A673 (cell line): ENCODE data around the gene CLCN7. TPM values are rescaled to one million over a fixed set of nuclear protein-coding genes. Genes with fewer than 3 reads are reported as not detected.

Experiments
- BruUV-seq: library from RNA; stranded (reverse); fragments of 400-500 nt; replicated peaks from 2 replicates; lab custom pipeline; 2021; lab: Mats Ljungman, UMichigan
- CTCF ChIA-PET: fragments of 300-600 bp; sonication (Branson Sonifier 250); formaldehyde crosslinking; loops from one replicate; lab custom pipeline; 2022; ENCODE audit warnings: antibody characterized with exemption; lab: Charles Lee
- POLR2A ChIA-PET: fragments of 300-600 bp; sonication (Branson Sonifier 250); formaldehyde crosslinking; loops from one replicate; lab custom pipeline; 2022; ENCODE audit warnings: antibody characterized with exemption; ENCODE audit not compliant: low non-redundant PET; lab: Charles Lee
- DNase-seq: peaks from one replicate; pipeline ENCODE4 v3.0.0-alpha.2; 2015; ENCODE audit warnings: low spot score
- H3K27ac ChIP-seq: fragments of 200-600 bp; sonication (generic); 2 replicates; pipeline ENCODE4 v1.5.1; 2016; ENCODE audit warnings: mixed run types, low read depth, mild to moderate bottlenecking, mixed read lengths, antibody characterized with exemption, low read length; ENCODE audit not compliant: poor library complexity, severe bottlenecking
- H3K27me3 ChIP-seq: fragments of 200-600 bp; sonication (generic); replicated peaks from 2 replicates; pipeline ENCODE4 v1.6.1; 2017; ENCODE audit warnings: mixed run types, low read depth, mild to moderate bottlenecking, mixed read lengths, antibody characterized with exemption, low read length; ENCODE audit not compliant: insufficient read depth, poor library complexity
- H3K36me3 ChIP-seq: fragments of 200-600 bp; sonication (generic); 2 replicates; pipeline ENCODE4 v1.6.1; 2016; ENCODE audit warnings: mixed run types, mild to moderate bottlenecking, mixed read lengths, antibody characterized with exemption, low read length; ENCODE audit not compliant: insufficient read depth, poor library complexity, severe bottlenecking
- H3K4me1 ChIP-seq: fragments of 200-600 bp; sonication (generic); 2 replicates; pipeline ENCODE4 v1.6.1; 2017; ENCODE audit warnings: mixed run types, mild to moderate bottlenecking, mixed read lengths, antibody characterized with exemption, low read length; ENCODE audit not compliant: insufficient read depth, poor library complexity, severe bottlenecking
- H3K4me3 ChIP-seq: fragments of 200-600 bp; sonication (generic); 2 replicates; pipeline ENCODE4 v1.5.1; 2016; ENCODE audit warnings: low read depth, mixed run types, mild to moderate bottlenecking, mixed read lengths, low read length; ENCODE audit not compliant: poor library complexity, severe bottlenecking
- H3K9me3 ChIP-seq: fragments of 200-600 bp; sonication (generic); 2 replicates; pipeline ENCODE4 v1.6.1; 2016; ENCODE audit warnings: mixed run types, low read depth, mild to moderate bottlenecking, mixed read lengths, antibody characterized with exemption, low read length; ENCODE audit not compliant: poor library complexity, severe bottlenecking
- EZH2 ChIP-seq: fragments of 200-600 bp; sonication (generic); IDR thresholded peaks from 2 replicates; pipeline ENCODE4 v1.6.1; 2017; ENCODE audit warnings: borderline replicate concordance, low read depth, mild to moderate bottlenecking, mixed read lengths, antibody characterized with exemption, low read length; ENCODE audit not compliant: poor library complexity, severe bottlenecking
- intact Hi-C: fragments of 100-400 bp; cut with micrococcal nuclease; formaldehyde crosslinking; loops from one replicate; pipeline ENCODE4 v1.10.0; 2022; ENCODE audit not compliant: unreplicated experiment
- total RNA-seq: library from RNA; stranded (reverse); gene quantifications from 2 replicates; pipeline ENCODE4 v1.2.3, GENCODE V29; 2021
- TF ChIP-seq, protein P1 (sequence below): fragments of 300-800, 200-600 bp; sonication (generic); conservative IDR thresholded peaks from 2 replicates; pipeline ENCODE4 v1.5.1; 2017; ENCODE audit warnings: low read depth, mild to moderate bottlenecking, antibody characterized with exemption, low read length, moderate library complexity, mixed read lengths

CLCN7 gene
- total RNA-seq, 1 experiment from 2014 or later: 89.3 TPM

DNA sequence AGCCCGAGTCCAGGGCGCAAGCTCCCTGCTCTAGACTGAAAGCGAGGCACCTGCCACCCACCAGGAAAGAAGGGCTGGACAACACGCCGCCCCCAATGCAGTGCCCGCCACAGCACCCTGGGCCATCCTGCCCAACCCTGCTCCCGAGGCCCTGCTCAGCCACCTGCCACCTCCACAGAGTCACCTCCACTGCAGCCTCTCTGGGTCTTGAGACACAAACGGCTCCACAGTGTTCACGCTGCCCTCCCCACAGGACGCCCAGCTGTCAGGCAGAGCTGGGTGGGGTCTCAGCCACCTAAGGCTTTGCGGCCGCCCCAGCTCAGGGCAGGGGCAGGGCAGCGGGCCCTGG is 9.3 kb downstream of the CLCN7 start:
- no peaks in the 10 kb centered on the region for H3K9me3 ChIP-seq
- H3K27ac ChIP-seq: no peak overlapping the region
- POLR2A ChIA-PET: no interaction called here
- intact Hi-C loops: no loop called here
- no TSS peak for BruUV-seq
- DNase-seq: no peak
- H3K4me1 ChIP-seq: no peaks in the 10 kb centered on the region
- H3K4me3 ChIP-seq: no peak overlapping the region
- no peaks in the 10 kb centered on the region for H3K27me3 ChIP-seq
- no peaks in the 10 kb centered on the region for H3K36me3 ChIP-seq
- CTCF ChIA-PET: no interaction called here
- TF ChIP-seq, protein P1, sequence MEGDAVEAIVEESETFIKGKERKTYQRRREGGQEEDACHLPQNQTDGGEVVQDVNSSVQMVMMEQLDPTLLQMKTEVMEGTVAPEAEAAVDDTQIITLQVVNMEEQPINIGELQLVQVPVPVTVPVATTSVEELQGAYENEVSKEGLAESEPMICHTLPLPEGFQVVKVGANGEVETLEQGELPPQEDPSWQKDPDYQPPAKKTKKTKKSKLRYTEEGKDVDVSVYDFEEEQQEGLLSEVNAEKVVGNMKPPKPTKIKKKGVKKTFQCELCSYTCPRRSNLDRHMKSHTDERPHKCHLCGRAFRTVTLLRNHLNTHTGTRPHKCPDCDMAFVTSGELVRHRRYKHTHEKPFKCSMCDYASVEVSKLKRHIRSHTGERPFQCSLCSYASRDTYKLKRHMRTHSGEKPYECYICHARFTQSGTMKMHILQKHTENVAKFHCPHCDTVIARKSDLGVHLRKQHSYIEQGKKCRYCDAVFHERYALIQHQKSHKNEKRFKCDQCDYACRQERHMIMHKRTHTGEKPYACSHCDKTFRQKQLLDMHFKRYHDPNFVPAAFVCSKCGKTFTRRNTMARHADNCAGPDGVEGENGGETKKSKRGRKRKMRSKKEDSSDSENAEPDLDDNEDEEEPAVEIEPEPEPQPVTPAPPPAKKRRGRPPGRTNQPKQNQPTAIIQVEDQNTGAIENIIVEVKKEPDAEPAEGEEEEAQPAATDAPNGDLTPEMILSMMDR: no peak
- no peak for TF ChIP-seq EZH2

DNA sequence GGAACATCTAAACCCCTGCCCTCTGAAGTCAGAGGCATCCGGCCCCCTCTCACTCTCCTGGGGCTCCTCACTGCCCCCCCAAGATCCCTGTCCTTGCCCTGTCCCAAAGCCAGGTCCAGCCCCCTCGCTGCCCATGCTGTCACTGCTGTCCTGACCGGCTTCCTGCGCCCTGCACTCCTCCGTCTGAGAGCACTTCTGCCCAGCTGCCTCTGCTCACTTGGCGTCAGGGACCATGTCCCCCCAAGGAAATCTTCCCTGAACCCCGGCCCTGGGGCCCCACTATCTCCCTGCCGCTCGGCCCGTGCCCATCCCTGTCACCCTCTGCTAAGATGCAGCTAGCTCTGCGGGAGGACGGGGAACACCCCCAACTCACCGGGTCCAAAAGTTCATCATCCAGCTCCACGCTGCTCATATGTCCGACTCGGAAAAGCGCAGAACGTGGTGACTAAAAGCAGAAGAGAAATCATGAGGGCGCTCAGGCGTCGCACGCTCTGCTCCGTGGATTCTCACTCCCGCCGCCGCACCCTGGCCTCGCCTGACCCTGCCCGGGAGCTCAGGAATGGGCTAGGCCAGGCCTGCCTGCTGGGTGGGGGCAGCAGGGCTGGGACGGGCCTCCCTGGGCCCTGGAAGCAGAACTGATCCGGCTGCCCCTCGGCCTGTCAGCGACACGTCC is 9.8 kb downstream of the CLCN7 start:
- H3K9me3 ChIP-seq: no peaks in the 10 kb centered on the region
- ChIA-PET CTCF (interaction anchor here (0.5 kb wide), 1 partner anchor 22 kb away, joined by 9 read pairs; no protein-coding TSS in a partner anchor), POLR2A (interaction anchor here (0.6 kb wide), 1 partner anchor 131 kb away, joined by 3 read pairs; no protein-coding TSS in a partner anchor)
- H3K27ac ChIP-seq: no peak overlapping the region
- no peak for DNase-seq
- TF ChIP-seq EZH2: no peak
- TF ChIP-seq, protein P1: no peak
- H3K4me3 ChIP-seq: no peak overlapping the region
- no TSS peak for BruUV-seq
- no peaks in the 10 kb centered on the region for H3K4me1 ChIP-seq
- intact Hi-C loops: no loop called here
- no peaks in the 10 kb centered on the region for H3K36me3 ChIP-seq
- no peaks in the 10 kb centered on the region for H3K27me3 ChIP-seq

DNA sequence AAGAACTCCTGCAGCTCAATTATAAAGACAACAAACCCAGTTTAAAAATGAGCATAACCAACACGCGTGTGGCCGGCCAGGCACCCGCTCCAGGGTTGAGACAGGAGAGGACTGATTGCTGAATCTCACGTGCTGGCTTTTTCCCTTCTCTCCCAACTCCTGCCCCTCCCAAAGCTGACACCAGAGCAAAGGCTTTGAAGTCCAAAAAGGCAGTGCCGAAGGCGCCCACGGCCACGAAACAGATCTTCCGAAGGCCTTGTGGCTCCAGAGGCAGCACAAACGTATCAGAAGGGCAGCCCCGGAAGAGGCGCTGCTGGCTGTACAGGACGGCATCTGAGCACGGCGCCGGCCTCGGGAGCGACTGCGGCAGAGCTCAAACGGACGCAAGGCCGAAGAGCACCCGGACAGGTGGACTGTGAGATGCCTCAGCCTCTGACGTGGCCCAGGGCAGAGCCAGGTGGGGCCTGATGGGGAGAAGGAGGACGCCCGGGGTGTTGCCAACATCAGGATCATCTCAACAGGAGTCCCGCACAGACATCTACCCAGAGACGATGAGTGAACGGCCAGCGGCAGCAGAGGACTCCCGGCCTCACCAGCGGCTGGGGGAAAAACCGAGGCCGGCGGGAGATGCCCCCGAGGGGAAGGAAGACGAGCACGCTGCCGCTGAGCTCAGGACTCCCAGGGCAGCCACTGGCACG is 10.5 kb downstream of the CLCN7 start:
- POLR2A ChIA-PET: interaction anchor here (0.6 kb wide), 1 partner anchor 132 kb away, joined by 3 read pairs; no protein-coding TSS in a partner anchor
- CTCF ChIA-PET: interaction anchor here (0.5 kb wide), 1 partner anchor 21 kb away, joined by 9 read pairs; no protein-coding TSS in a partner anchor
- DNase-seq: no peak
- no TSS peak for BruUV-seq
- H3K27ac ChIP-seq: no peak overlapping the region
- H3K4me3 ChIP-seq: no peak overlapping the region
- no peaks in the 10 kb centered on the region for H3K27me3 ChIP-seq
- TF ChIP-seq EZH2: no peak
- TF ChIP-seq, protein P1: no peak
- no peaks in the 10 kb centered on the region for H3K9me3 ChIP-seq
- H3K4me1 ChIP-seq: no peaks in the 10 kb centered on the region
- intact Hi-C loops: no loop called here
- H3K36me3 ChIP-seq: no peaks in the 10 kb centered on the region
